CD14-positive monocyte (primary cell): ENCODE measurements around the gene NEURL4. TPM values are rescaled to one million over a fixed set of nuclear protein-coding genes. Genes with fewer than 3 reads are reported as not detected.
"Not testable (repeated sequence)": the region's sequence is repeated elsewhere in the genome, so short reads cannot be mapped to it uniquely, and the experiment has no call there.

ENCODE experiments used
- DNase-seq, 3 donors: peaks; one replicate each; pipeline ENCODE4 v3.0.0-alpha.2; 2011 to 2022
- H2AFZ ChIP-seq: 2 replicates; pipeline ENCODE4 v1.6.0; 2012; ENCODE audit warnings: mild to moderate bottlenecking, low read depth, low read length, inconsistent platforms; ENCODE audit not compliant: insufficient read depth, poor library complexity, severe bottlenecking
- H3K27ac ChIP-seq, 2 donors: 1 replicate in 1 of 2; 2 replicates in 1 of 2; pipeline ENCODE4 v1.5.1; 2012 to 2013; ENCODE audit warnings: low read length in 2 of 2, control low read depth in 1 of 2, inconsistent platforms in 1 of 2, low read depth in 1 of 2, mild to moderate bottlenecking in 1 of 2
- H3K27me3 ChIP-seq, 2 donors: one replicate each; pipeline versions ENCODE4 v1.6.0 to v1.6.1; 2011 to 2013; ENCODE audit warnings: low read length in 2 of 2; ENCODE audit not compliant: control insufficient read depth in 2 of 2, insufficient read depth in 2 of 2
- H3K36me3 ChIP-seq, 2 donors: replicated peaks in 1 of 2; 1 replicate in 1 of 2; 2 replicates in 1 of 2; pipeline versions ENCODE4 v1.5.1 to v1.6.1; 2012 to 2013; ENCODE audit warnings: low read length in 2 of 2, control low read depth in 1 of 2, inconsistent platforms in 1 of 2, mild to moderate bottlenecking in 1 of 2; ENCODE audit not compliant: insufficient read depth in 2 of 2, control insufficient read depth in 1 of 2
- H3K4me1 ChIP-seq, 2 donors: 1 replicate in 1 of 2; 2 replicates in 1 of 2; pipeline versions ENCODE4 v1.5.1 to v1.6.1; 2012 to 2013; ENCODE audit warnings: low read length in 2 of 2, control low read depth in 1 of 2, inconsistent platforms in 1 of 2, mild to moderate bottlenecking in 1 of 2, moderate library complexity in 1 of 2; ENCODE audit not compliant: insufficient read depth in 2 of 2, control insufficient read depth in 1 of 2
- H3K4me2 ChIP-seq: replicated peaks from 2 replicates; pipeline ENCODE3; 2012; ENCODE audit warnings: low read length, moderate library complexity, mild to moderate bottlenecking; ENCODE audit not compliant: poor library complexity, severe bottlenecking; ENCODE audit errors: extremely low read depth
- H3K4me3 ChIP-seq, 3 experiments: fragments of 200-600 bp in 1 of 3; sonication (generic) in 1 of 3; replicated peaks in 1 of 3; 1 replicate in 2 of 3; 2 replicates in 1 of 3; pipeline ENCODE4 v1.5.1; 2011 to 2013; ENCODE audit warnings: low read length in 3 of 3, mild to moderate bottlenecking in 3 of 3, control low read depth in 2 of 3, low read depth in 2 of 3, inconsistent platforms in 1 of 3, moderate library complexity in 1 of 3
- H3K79me2 ChIP-seq: 2 replicates; pipeline ENCODE4 v1.6.0; 2012; ENCODE audit warnings: mild to moderate bottlenecking, control low read depth, inconsistent platforms, low read length, moderate library complexity; ENCODE audit not compliant: insufficient read depth
- H3K9ac ChIP-seq: 2 replicates; pipeline ENCODE4 v1.6.0; 2017; ENCODE audit warnings: low read length, mild to moderate bottlenecking; ENCODE audit not compliant: insufficient read depth, poor library complexity, severe bottlenecking
- H3K9me3 ChIP-seq, 2 donors: replicated peaks in 1 of 2; 1 replicate in 1 of 2; 2 replicates in 1 of 2; pipeline versions ENCODE4 v1.5.1 to v1.6.1; 2012 to 2013; ENCODE audit warnings: low read length in 2 of 2, control low read depth in 1 of 2; ENCODE audit not compliant: control insufficient read depth in 1 of 2, insufficient read depth in 1 of 2
- H4K20me1 ChIP-seq: 2 replicates; pipeline ENCODE4 v1.6.0; 2012; ENCODE audit warnings: mild to moderate bottlenecking, low read length, control low read depth, moderate library complexity; ENCODE audit not compliant: insufficient read depth
- H3K27ac Mint-ChIP-seq, 7 donors: one replicate each; pipeline ENCODE4 v1.8.0; 2020; ENCODE audit warnings: mild to moderate bottlenecking in 7 of 7, mixed read lengths in 7 of 7, moderate library complexity in 6 of 7, inconsistent platforms in 2 of 7
- H3K27me3 Mint-ChIP-seq, 3 donors: one replicate each; pipeline ENCODE4 v1.8.0; 2021 to 2022; ENCODE audit warnings: low read depth in 3 of 3, mild to moderate bottlenecking in 3 of 3, mixed read lengths in 3 of 3, moderate library complexity in 3 of 3, inconsistent platforms in 1 of 3
- H3K36me3 Mint-ChIP-seq, 2 donors: one replicate each; pipeline ENCODE4 v1.8.0; 2020; ENCODE audit warnings: mixed read lengths in 2 of 2, inconsistent platforms in 1 of 2, mild to moderate bottlenecking in 1 of 2
- H3K4me1 Mint-ChIP-seq: one replicate; pipeline ENCODE4 v1.8.0; 2020; ENCODE audit warnings: mild to moderate bottlenecking, mixed read lengths
- H3K4me3 Mint-ChIP-seq, 2 donors: one replicate each; pipeline ENCODE4 v1.8.0; 2020; ENCODE audit warnings: mild to moderate bottlenecking in 2 of 2, mixed read lengths in 2 of 2, moderate library complexity in 1 of 2
- H3K9me3 Mint-ChIP-seq, 7 donors: one replicate each; pipeline ENCODE4 v1.8.0; 2020 to 2022; ENCODE audit warnings: mixed read lengths in 7 of 7, mild to moderate bottlenecking in 6 of 7, moderate library complexity in 6 of 7, inconsistent platforms in 2 of 7
- WGBS: methylation state at CpG from one replicate; pipeline ENCODE4 v1.1.5; 2013; ENCODE audit warnings: missing lambda C conversion rate; ENCODE audit not compliant: insufficient coverage; 5-methylcytosine and 5-hydroxymethylcytosine counted together
- intact Hi-C, 2 donors: fragments of 100-400 bp; cut with micrococcal nuclease; formaldehyde crosslinking; loops; one replicate each; pipeline versions ENCODE4 v1.15.0 to v1.15.1; 2023
- polyA plus RNA-seq, 3 donors: library from polyadenylated mRNA; depleted of rRNA in 1 of 3; unstranded in 2 of 3; stranded (reverse) in 1 of 3; fragments of 300-500 nt in 2 of 3; fragments of >200 nt in 1 of 3; fragmentation: Illumina TruSeq in 2 of 3; gene quantifications; 1 replicate in 2 of 3; 2 replicates in 1 of 3; pipeline ENCODE4 v1.2.3, GENCODE V29; 2012 to 2021
- TF ChIP-seq, protein P1 (sequence below): fragments of 200-600 bp; IDR thresholded peaks from one replicate; pipeline ENCODE4 v1.8.0; 2022; ENCODE audit warnings: antibody characterized with exemption, mild to moderate bottlenecking

Gene NEURL4
- polyA plus RNA-seq, 3 donors = 0.35 to 42.6 (median 0.44) TPM

GRCh38 chr17:7367918-7368598 lies 38.9 kb upstream of the NEURL4 start:
- Histone ChIP-seq H3K79me2 (no peaks in the 10 kb centered on the region), H3K4me1 (no peaks in the 10 kb centered on the region), H3K4me3 (no peak overlapping the region), H3K9ac (no peak overlapping the region), H3K36me3 (no peaks in the 10 kb centered on the region), H3K27me3 (no peaks in the 10 kb centered on the region), H4K20me1 (no peaks in the 10 kb centered on the region), H2AFZ (no peak overlapping the region), H3K27ac (no peak overlapping the region), H3K4me2 (no peak overlapping the region), H3K9me3 (no peaks in the 10 kb centered on the region)
- TF ChIP-seq, protein P1, sequence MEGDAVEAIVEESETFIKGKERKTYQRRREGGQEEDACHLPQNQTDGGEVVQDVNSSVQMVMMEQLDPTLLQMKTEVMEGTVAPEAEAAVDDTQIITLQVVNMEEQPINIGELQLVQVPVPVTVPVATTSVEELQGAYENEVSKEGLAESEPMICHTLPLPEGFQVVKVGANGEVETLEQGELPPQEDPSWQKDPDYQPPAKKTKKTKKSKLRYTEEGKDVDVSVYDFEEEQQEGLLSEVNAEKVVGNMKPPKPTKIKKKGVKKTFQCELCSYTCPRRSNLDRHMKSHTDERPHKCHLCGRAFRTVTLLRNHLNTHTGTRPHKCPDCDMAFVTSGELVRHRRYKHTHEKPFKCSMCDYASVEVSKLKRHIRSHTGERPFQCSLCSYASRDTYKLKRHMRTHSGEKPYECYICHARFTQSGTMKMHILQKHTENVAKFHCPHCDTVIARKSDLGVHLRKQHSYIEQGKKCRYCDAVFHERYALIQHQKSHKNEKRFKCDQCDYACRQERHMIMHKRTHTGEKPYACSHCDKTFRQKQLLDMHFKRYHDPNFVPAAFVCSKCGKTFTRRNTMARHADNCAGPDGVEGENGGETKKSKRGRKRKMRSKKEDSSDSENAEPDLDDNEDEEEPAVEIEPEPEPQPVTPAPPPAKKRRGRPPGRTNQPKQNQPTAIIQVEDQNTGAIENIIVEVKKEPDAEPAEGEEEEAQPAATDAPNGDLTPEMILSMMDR = no peak
- H3K4me3 Mint-ChIP-seq = no peak overlapping the region
- peaks cover 6 to 18% (median 14%) of the 10 kb centered on the region in 3 donors for H3K27me3 Mint-ChIP-seq
- H3K4me1 Mint-ChIP-seq = peaks cover 2% of the 10 kb centered on the region
- H3K36me3 Mint-ChIP-seq = no peaks in the 10 kb centered on the region
- no peak for DNase-seq
- H3K9me3 Mint-ChIP-seq = no peaks in the 10 kb centered on the region
- no peak overlapping the region for H3K27ac Mint-ChIP-seq
- intact Hi-C loops = no loop called here
- 100% methylated on average over 1 of the region's 13 CpGs for WGBS

- peaks cover 2% of the 10 kb centered on the region for H3K4me1 Mint-ChIP-seq
- H3K27ac ChIP-seq = no peak overlapping the region
- no peaks in the 10 kb centered on the region for H3K36me3 ChIP-seq
- no peaks in the 10 kb centered on the region for H3K9me3 ChIP-seq
- H3K27me3 Mint-ChIP-seq = peaks cover 8 to 15% (median 14%) of the 10 kb centered on the region in 3 donors
- no peaks in the 10 kb centered on the region for H3K4me1 ChIP-seq
- no peak overlapping the region for H3K27ac Mint-ChIP-seq
- H2AFZ ChIP-seq = no peak overlapping the region
- H3K9ac ChIP-seq = no peak overlapping the region
- H3K79me2 ChIP-seq = no peaks in the 10 kb centered on the region
- DNase-seq = no peak
- TF ChIP-seq, protein P1 = no peak
- H3K27me3 ChIP-seq = no peaks in the 10 kb centered on the region
- no peak overlapping the region for H3K4me2 ChIP-seq
- H4K20me1 ChIP-seq = no peaks in the 10 kb centered on the region
- intact Hi-C loops = no loop called here
- H3K9me3 Mint-ChIP-seq = no peaks in the 10 kb centered on the region
- H3K4me3 ChIP-seq = no peak overlapping the region
- 95% methylated on average over 4 of the region's 8 CpGs for WGBS
- no peak overlapping the region for H3K4me3 Mint-ChIP-seq
- no peaks in the 10 kb centered on the region for H3K36me3 Mint-ChIP-seq
Measured at GRCh38 chr17:7367083-7367482, 37.9 kb upstream of the NEURL4 start.

- H3K9me3 Mint-ChIP-seq, H3K36me3 ChIP-seq, H3K9ac ChIP-seq, H4K20me1 ChIP-seq, H3K4me3 ChIP-seq, H3K36me3 Mint-ChIP-seq, H3K4me2 ChIP-seq, H3K27ac ChIP-seq, intact Hi-C loops, H3K4me1 Mint-ChIP-seq, H3K4me1 ChIP-seq, H2AFZ ChIP-seq, H3K27ac Mint-ChIP-seq, H3K79me2 ChIP-seq, H3K9me3 ChIP-seq, H3K4me3 Mint-ChIP-seq, H3K27me3 ChIP-seq, DNase-seq: not testable (repeated sequence)
- H3K27me3 Mint-ChIP-seq = peaks cover 5 to 16% (median 9%) of the 10 kb centered on the region in 3 donors
- WGBS = no CpG with 5 or more reads among the region's 7 CpGs
Measured at GRCh38 chr17:7365963-7366362, 36.8 kb upstream of the NEURL4 start.
